HG02943 (cell line): Measurements from ENCODE around the gene GREB1.
"Not testable (repeated sequence)": the region's sequence is repeated elsewhere in the genome, so short reads cannot be mapped to it uniquely, and the experiment has no call there.

Experiments used
- ATAC-seq: cut with Tn5 transposase; IDR thresholded peaks from one replicate; pipeline ENCODE4 v1.9.1; 2021; ENCODE audit warnings: mild to moderate bottlenecking, low read depth, moderate library complexity; ENCODE audit not compliant: unreplicated experiment

The GREB1 gene

GRCh38 chr2:11656671-11657101 lies 122.8 kb downstream of the GREB1 start:
- ATAC-seq = no peak

- no peak for ATAC-seq
Observed at GRCh38 chr2:11657195-11657594, 123.3 kb downstream of the GREB1 start.

GRCh38 chr2:11657646-11658045 lies 123.8 kb downstream of the GREB1 start:
- no peak for ATAC-seq

GRCh38 chr2:11658208-11659114 lies 124.6 kb downstream of the GREB1 start:
- no peak for ATAC-seq

GRCh38 chr2:11659115-11659475 lies 125.2 kb downstream of the GREB1 start:
- no peak for ATAC-seq

GRCh38 chr2:11659851-11660250 lies 126.0 kb downstream of the GREB1 start:
- no peak for ATAC-seq

- ATAC-seq = not testable (repeated sequence)
Observed at GRCh38 chr2:11660396-11660795, 126.6 kb downstream of the GREB1 start.

- ATAC-seq = no peak
Observed at GRCh38 chr2:11661891-11662435, 128.1 kb downstream of the GREB1 start.

GRCh38 chr2:11662882-11663281 lies 129.0 kb downstream of the GREB1 start:
- no peak for ATAC-seq

- no peak for ATAC-seq
Observed at GRCh38 chr2:11663427-11663826, 129.6 kb downstream of the GREB1 start.

- no peak for ATAC-seq
Observed at GRCh38 chr2:11665028-11665427, 131.2 kb downstream of the GREB1 start.

- ATAC-seq = no peak
Observed at GRCh38 chr2:11665510-11666362, 131.9 kb downstream of the GREB1 start.

- no peak for ATAC-seq
Observed at GRCh38 chr2:11667194-11667593, 133.3 kb downstream of the GREB1 start.

- no peak for ATAC-seq
Observed at GRCh38 chr2:11667866-11668637, 134.2 kb downstream of the GREB1 start.

GRCh38 chr2:11669454-11670291 lies 135.8 kb downstream of the GREB1 start, which contains the start of gene NTSR2:
TSS of gene NTSR2 (minus strand) at chr2:11670195. CDS start at chr2:11670129, 66 bp downstream.
- no peak for ATAC-seq

- no peak for ATAC-seq
Observed at GRCh38 chr2:11672407-11672806, 138.6 kb downstream of the GREB1 start.

- no peak for ATAC-seq
Observed at GRCh38 chr2:11674983-11675382, 141.1 kb downstream of the GREB1 start.

GRCh38 chr2:11675423-11676112 lies 141.7 kb downstream of the GREB1 start:
- ATAC-seq = no peak

- ATAC-seq = no peak
Observed at GRCh38 chr2:11676640-11677039, 142.8 kb downstream of the GREB1 start.
